HG02642 (cell line): ENCODE results near the gene HOTAIR.

Source experiments
- ATAC-seq: cut with Tn5 transposase; IDR thresholded peaks from one replicate; pipeline ENCODE4 v1.9.1; 2021; ENCODE audit warnings: mild to moderate bottlenecking; ENCODE audit not compliant: unreplicated experiment, poor library complexity

Gene HOTAIR

DNA sequence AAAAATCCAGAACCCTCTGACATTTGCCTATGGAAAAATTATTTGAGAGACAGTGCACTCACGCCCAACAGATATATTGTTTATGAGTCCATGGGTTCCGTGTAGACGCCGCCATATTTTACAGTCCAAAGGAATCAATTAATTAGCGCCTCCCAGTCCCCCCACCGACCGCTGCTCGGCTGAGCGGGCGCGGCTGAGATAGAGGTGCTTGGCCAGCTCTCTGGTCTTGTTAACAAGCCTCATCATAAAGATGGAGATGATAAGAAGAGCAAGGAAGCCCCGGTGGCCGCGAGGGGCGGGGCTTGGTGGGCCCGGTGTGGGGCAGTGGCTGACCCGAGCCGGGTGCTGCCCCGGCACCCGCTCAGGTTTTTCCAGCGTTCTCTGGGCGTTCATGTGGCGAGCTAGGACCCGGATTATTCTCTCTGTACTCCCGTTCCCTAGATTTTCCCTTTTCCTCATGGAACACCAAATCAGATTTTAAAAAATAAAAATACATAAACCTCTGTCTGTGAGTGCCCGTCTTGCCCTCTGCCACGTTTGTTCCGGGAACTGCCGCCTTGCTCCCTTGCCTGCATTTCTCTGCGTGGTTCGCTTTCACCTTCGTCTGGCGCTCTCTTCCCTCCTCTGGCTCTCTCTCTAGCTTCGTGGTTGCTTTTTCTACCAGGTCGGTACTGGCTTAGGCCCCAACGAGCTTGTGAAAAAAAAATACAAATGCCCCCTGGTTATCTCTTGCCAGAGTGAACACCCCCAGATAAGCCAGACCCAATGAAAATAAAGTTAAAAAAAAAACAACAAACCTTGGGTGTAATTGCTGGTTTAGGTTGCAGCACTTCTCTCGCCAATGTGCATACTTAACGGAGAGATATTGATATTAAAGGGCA is 11.1 kb downstream of the HOTAIR start:
- ATAC-seq = no peak

DNA sequence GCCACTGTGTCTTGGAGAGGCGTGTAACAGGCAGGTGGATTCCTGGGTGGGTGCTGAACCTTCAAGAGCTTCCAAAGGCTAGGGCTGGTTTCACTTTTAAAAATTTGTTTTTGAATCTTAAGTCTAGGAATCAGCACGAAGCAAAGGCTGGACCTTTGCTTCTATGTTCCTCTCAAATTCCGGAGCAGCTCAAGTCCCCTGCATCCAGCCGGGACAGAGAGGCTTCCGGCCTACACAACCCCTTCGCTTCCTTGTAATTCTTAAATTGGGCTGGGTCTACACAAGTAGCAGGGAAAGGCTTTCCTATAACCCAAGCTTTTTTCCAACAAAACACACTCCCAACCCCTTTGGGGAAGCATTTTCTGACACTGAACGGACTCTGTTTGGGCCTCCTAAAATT is 11.7 kb downstream of the HOTAIR start:
- ATAC-seq = no peak

DNA sequence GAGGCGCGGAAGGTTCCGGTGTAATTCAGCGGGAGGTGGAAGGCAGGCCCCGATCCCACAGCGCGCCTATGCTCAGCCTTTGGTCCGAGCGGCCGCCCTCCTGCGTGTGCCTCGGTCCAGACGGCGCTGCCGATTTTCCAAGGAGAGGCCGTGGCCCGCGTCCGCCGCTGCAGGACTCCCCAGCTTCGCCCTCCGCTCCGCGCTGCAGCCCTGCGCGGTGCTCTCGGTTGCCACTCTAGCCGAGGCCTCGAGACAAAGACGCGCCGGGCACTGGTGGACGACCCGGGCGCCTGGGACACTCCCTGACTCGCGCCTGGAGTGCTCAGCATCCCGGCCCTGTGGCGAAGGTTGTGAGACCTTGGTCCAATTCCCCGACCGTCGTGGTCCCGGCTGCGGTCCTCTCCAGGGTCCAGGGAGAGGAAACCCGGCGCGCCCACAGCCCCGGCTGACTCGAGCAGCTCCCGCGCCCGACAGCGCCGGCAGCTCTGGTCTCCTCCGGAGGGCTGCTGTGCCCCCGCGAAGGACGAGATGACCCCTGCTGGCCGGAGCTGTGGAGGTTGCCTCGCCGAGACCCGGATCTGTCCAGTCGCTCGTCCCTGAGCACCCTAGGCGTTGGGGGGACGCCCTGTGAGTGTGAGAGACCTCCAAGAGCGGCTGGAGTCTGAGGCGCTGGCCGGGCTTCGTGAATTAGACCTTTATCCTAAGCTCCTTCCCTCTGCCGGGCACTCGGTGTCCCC is 13.6 kb downstream of the HOTAIR start:
- no peak for ATAC-seq

DNA sequence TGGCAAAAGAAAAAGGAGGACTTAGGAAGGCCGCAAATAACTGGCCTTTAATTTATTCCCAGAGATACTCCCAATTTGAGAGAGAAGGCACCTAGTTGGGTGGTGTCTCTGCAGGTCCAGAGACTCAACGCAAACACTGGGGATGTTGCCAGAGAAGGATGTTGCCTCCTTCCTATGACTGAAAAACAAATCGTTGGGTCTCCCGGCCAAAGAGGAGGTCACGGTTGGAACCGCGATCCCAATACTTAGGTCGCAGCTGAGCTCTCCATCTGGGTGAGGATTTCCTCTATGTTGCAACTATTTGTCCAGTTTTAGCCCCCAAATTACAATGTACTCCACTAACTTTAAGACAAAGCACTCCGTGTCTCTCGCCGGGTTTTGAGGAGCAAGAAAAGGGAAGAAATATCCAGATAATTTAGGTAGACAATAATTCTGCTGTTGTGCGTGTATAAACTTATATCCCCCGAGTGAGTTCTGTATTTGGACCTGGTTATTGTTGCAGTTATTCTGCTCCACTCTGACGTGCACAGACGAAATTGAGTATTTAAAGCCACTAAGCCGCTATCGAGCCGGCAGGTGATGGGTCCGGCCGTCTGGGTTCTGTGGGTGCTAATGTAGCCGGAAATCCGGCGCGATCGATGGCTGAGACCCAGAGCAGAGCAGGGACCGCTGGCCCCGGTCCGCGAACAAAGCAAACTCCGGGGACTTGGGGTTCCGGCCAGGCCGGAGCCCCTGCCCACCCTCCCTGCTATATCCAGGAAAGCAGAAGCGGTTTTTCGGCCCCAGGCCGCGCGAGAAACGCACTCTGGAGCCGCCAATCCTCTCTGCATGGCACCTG is 14.3 kb downstream of the HOTAIR start:
- ATAC-seq = no peak

DNA sequence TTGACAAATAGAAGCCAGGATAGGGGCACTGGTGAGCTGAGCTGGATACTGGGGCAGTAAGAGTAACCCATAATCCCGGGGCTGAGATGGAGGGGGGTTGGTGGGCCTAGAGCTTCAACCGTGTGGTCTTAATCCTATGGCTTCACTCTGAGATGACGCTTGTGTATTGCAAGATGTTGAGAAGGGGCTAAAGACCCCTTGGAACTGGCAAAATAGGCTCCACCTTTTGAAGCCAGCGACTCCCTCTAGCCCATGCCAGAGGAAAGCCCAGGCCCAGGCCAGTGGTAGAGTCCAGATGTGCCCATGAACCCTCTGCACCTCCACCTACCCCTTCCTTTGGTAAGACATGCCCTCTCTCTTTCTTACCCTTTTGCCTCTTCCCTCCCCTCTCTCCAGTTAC is 15.4 kb downstream of the HOTAIR start:
- no peak for ATAC-seq

DNA sequence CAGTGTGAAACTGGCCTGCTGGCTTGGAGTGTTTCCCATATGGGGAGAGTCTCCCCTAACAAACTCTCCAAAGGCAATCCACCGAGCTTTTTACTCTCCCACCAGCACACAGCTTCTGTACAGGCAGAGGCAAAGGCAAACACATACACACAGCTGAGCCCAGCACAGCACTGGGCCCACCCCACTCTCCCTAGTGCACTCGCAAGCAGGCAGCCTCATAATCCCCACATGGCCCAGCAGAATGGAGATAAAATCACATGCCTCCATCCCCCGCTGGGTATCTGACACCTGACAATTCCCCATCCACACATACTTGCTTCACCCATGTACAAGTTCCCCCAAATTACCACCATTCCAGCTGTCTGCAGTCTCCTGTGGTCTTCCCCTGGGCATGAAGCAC is 16.6 kb downstream of the HOTAIR start:
- ATAC-seq = no peak

DNA sequence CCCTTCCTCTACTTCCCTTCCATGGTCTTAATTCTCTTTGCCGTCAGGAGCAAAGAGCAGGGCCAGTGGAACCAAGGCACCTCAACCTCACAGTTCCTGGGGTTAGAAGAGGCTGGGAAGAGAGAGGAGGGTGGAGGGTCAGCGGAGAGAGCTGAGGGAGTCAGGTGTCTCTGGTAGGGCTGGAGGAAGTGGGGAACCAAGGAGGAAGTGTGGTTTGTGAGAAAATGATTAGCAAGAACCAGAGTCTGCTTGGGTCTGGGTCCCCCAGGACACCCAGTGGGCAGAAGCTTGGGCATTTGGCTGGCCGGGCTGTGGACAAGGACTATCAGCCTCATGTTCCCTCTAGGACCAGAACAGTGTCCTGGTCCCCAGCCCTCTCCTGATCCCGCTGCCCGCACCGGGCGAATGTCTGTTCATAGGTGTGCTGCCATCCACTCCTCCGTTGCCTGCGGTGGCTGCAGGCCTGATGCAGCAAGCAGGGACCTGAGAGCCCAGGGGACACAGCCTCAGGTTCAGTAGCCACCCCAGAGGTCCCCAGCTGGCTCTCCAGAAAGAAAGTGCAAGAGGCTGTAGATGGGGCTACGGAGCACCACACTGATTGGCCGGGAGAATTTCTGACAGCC is 17.7 kb downstream of the HOTAIR start:
- no peak for ATAC-seq

DNA sequence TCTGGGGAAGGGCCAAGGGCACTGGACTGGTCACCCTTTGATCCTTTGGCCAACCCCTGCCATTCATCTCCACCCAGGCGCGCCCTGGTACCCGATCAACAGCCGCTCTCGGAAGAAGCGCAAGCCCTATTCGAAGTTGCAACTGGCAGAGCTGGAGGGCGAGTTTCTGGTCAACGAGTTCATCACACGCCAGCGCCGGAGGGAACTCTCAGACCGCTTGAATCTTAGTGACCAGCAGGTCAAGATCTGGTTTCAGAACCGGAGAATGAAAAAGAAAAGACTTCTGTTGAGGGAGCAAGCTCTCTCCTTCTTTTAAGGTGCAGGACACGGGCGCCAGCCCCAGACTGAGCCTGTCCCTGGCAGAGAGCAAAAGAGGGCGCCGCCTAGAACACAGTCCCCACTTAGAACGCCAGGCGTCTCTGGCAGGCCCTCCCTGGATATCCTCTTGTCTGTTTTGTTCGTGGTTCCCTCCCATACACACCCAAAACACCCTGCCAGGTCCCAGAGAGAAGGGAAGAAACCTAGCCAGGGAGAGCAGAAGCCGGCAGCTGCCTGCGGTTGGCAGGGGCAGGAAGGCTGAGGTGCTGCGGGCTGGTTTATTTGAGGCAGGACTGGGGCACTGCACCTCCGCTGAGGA is 18.4 kb downstream of the HOTAIR start:
- no peak for ATAC-seq

DNA sequence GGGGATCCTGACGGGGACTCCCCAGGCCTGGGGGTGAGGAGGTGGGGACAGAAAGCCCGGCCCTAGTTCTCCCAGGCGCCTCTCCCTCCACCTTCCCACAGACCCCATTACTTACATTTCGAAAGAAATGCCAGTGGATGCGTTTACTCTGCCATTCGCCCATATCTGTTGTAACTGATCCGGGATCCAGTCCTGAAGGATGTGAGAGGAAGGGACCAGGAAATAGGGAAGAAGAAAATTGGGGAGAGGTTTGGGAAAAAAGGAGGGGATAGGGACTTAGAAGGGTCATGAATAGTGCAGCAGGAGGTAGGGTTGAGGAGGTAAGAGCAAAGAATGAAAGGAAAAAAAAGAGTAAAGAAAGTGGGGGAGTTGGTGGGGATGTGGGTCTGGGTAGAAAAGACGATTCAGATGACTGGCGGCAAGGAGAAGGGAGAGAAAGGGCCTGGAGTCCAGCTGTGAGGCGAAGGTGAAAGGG is 18.9 kb downstream of the HOTAIR start:
- ATAC-seq = no peak

DNA sequence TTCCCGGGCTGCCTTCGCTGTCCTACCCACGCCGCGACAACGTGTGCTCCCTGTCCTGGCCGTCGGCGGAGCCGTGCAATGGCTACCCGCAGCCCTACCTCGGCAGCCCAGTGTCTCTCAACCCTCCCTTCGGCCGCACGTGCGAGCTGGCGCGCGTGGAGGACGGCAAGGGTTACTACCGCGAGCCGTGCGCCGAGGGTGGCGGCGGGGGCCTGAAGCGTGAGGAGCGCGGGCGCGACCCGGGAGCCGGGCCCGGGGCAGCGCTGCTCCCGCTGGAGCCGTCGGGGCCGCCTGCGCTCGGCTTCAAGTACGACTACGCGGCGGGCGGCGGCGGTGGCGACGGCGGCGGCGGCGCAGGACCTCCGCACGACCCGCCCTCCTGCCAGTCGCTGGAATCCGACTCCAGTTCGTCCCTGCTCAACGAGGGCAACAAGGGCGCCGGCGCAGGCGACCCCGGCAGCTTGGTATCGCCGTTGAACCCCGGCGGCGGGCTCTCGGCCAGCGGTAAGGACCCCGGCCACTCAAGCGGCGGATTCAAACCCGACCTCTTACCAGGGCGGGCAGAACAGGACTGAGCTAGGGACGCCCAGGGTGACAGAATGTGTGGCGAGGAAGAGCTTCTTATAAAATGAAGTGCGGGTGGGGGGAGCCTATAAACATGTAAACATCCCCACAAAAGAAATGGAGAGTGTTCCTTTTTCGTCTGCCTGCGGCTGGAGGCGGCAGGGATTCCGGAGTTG is 19.5 kb downstream of the HOTAIR start:
- no peak for ATAC-seq

DNA sequence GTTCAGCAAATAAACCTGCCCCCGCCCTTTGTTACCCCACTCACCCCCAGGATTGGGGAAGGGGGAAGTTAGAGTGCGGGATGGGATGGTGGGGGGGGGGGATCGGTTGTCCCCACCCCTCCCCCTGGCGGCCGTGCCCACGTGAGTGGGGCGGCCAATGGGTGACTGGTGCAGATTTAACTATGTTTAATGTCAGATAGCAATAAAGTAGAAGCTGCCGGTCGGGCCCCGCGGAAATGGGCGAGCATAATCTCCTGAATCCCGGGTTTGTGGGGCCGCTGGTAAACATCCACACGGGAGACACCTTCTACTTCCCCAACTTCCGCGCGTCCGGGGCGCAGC is 20.1 kb downstream of the HOTAIR start, which contains the start of gene HOXC12:
Gene HOXC12, plus strand, starts transcription at position 210 of the 342 bp plus-strand sequence. Its CDS starts 27 bp downstream, at position 237.
- no peak for ATAC-seq

DNA sequence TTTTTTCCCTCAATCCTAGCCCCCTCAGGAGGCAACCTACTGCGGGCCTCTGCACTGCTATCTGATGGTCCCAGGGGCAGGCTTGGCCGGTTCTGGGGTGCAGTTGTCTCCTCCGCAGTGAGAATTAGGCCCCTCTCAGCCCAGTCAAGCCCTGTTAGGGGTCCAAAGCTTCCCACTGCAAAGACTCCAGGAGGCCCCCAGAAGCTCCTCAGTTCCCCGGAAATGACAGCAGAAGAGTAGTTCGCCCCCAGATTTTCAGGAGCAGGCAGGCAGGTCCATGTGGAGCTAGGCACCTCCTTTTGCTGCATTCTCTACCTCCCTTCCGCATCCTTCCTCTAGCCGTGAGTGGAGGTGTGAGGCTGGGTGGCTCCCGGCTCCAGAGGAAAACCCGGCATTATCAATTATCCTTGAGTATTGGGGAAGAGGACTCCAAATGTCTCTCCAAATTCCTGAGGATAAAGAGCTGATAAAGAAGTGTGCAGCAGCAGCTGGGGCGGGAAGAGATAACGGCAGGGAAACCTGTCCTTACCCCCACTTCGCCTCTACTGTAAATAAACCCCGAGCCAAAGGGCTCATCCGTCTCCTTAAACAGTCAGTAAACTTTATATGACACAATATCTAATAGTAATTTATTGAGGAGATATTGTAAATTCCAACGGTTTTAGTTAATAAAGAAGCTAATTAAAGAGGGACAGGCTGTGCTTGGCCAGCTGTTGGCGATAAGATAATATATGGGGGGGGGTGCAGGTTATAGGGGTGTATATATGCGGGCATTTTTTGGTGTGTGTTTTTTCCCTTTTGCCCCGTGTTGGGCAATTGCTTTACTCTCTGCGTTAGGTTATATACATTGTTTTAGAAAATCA is 20.7 kb downstream of the HOTAIR start:
- no peak for ATAC-seq

DNA sequence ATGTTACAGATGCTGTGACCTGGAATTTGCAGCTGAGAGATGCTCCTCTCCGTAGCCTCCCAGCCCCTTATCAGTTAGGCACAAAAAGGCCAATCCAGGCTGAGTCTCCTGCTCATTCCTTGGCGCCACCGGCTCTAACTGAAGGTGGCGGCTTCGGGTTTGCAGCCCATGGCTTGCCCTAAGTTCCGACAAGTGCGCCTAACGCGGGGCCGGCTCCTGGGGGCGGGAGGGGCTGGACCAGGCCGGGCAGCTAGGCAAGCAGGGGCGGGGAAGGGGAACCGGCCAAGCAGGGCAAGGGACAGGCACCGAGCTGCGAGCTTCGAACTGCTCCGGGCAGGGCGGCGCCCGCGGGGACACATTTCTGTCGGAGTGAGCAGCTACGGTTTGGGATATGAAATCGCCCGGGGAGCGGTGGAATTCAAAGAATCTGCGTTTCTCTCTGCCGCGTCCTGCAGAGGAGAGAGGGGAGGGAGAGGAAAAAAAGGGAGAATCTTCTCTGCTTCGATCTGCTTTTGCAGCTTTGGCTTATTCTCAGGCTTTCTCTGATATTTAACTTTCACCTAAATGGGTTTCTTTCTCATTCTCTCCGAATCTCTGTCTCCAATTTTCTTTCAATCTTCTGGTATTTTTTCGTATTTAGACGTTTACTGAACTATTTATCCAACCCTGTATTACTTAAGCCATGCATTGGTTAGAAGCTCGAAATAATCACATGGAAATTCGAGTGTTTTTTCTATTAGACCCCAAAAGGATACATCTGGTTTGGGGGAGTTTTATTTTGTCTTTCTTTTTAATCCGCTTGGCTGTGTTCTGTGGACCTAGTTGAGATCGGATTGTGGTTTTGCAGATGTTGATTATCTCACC is 21.7 kb downstream of the HOTAIR start:
- ATAC-seq = no peak

DNA sequence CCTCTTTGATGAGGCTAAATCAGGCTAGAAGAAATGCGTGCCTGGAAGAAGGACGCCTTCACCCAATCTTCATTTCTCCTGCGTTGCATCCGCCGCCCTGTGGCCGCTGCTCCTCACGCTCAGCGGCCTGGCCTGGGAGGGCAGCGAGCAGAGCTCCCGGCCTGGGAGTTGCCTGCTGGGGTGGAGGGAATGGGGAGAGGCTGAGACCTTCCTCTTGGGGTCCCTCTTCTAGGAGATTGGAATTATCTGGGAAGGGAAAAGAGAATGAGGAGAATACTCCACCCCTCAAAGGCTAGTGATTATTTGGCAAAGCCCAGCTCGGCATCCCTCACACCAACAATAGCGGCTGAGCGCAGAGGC is 22.4 kb downstream of the HOTAIR start:
- no peak for ATAC-seq

DNA sequence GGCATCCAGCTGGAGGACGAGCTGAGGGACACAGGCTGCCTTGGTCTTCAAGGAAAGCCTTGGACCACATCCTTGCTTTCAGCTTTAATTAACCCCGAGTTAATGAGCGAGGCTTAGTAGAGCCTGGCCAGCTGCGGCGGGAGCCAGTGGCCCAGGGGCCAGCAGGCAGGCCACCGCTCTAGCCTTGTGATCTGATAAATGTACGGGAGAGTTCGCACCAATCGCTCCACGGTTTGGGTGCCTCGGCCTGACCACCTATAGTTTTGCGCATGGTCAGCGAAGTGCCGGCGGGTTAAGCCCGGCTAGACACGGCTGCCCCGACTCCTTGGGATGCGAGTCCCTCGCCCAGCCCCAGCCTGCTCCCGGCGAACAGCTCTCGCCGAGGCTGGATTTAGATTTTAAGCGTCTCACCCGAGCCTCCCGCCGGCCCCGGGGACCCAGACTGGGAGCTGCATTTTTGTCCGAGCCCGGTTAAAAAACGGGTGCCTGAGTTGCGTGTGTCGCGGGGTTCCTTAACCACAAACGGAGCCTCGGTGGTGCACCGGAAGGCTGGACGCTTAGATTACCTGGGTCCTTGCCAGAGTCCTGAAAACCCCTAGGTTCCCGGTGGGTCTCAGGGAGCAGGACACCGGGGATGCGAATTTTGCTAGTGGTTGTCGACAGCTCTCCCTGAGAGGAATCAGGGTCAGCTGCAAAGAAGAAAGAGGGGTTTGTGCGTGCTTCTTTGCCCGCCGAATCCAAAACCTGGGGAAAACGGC is 23.0 kb downstream of the HOTAIR start:
- no peak for ATAC-seq

DNA sequence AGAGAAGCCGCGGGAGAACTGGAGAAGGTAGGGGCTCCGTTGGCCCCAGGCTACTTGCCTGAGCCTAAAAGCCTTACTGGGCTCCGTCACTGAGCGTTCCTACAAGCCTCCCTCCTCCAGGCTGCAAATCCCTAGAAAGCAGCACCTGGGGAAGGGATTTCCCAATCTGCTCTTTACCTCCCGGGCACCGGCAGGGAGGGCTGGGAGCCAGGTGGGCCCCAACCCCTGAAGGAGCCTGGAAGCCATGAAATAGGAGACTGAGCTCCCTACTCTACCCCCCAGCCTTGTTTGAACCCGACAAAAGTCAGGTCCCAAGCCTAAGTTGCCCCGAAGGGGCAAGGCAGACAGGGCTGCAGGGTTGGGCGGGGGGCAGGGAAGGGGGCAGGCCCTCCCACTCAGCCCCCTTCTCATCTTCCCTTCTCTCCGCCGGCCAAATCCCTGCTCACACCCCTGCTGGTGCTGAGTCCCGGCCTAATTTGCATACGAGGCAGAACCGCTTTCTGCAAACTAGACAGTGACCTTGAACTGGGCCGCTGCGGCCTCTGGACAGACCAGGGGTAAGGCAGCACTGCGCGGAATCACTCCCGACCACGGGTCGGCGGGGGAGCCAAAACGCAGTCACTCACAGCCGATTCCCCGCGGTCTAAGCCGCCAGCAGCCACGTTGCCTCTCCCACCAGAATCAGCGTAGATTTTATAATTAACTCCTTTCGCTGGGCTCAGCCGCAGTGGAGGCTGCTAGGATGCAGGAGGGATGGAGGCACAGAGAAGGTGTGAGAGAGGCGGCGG is 23.8 kb downstream of the HOTAIR start:
- ATAC-seq = no peak
